ENCODE results near the gene TMEM250.

The TMEM250 gene

GRCh38 chr9:136131629-136132511, 13.2 kb upstream of the TMEM250 start:
- DNase-seq: no peak

GRCh38 chr9:136129176-136129575, 10.5 kb upstream of the TMEM250 start:
- no peak for DNase-seq

DNA sequence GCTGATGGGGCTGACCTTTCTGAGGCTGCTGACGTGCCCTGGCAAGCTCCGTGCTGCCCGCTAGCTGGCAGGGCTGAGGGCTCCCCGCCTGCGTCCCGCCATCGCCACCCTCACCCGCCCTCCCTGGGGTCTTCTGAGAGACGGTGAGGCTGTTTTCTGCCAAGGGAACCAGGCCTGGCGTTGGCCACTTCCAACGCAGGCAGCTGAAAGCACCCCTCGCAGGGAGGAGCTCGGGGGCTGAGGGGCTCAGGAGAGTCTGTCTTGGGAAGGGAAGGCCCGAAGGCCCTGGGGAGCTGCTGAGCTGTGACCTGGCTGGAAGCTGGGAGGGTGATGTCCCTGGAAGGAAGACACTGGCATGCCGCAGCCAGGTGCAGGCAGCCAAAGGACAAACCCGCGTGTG, 9.8 kb upstream of the TMEM250 start:
- no peak for DNase-seq

GRCh38 chr9:136127313-136127712, 8.6 kb upstream of the TMEM250 start:
- DNase-seq: no peak

GRCh38 chr9:136124976-136125692, 6.5 kb upstream of the TMEM250 start:
- no peak for DNase-seq

GRCh38 chr9:136122425-136123383, 4.0 kb upstream of the TMEM250 start:
- DNase-seq: peak; percentile 32

DNA sequence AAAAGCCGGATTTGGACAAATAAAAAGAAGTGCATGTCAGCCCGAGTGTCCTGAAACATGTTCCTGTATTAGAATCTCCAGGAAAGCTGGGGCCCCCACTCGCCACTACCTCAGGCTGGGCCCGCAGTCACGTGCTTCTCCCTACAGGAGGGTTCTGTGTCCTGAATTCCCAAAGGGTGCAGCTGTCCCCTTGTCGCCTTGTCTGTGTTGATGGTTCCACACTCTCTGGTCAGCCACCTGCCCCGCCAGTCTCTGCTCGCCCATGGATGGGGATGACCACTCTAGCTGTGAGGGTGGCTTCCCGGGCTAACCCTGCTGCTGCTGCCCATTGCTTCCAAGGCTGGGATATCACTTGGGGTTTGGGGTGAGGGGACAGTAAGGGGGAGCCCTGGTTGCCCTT, 3.1 kb upstream of the TMEM250 start:
- DNase-seq: no peak

GRCh38 chr9:136120438-136120844, 1.8 kb upstream of the TMEM250 start:
- no peak for DNase-seq

DNA sequence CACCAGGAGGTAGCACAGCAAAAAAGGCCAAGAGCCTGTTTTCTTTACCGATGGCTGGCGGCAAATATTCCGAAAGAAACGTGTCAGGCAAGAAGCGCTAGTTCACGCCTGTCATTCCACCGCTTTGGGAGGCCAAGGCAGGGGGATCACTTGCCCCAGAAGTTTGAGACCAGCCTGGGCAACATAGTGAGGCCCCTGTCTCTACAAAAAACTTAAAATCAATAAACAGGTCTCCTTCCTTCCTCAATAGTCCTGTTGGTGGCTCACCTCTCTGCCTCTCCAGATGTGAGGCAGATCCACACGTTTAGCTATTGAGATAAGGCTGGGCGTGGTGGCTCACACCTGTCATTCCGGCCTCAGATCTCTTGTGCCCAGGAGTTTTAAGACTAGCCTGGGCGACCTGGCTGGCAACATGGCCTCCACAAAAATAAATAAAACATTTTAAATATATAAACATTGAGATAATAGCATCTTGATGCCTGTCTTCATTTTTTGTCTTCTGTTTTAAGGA, 1.3 kb upstream of the TMEM250 start:
- DNase-seq: no peak

- peak; percentile 19 for DNase-seq
Observed at GRCh38 chr9:136119061-136119882, 597 bp upstream of the TMEM250 start.

- no peak for DNase-seq
Observed at GRCh38 chr9:136117916-136118319, 757 bp downstream of the TMEM250 start.

DNA sequence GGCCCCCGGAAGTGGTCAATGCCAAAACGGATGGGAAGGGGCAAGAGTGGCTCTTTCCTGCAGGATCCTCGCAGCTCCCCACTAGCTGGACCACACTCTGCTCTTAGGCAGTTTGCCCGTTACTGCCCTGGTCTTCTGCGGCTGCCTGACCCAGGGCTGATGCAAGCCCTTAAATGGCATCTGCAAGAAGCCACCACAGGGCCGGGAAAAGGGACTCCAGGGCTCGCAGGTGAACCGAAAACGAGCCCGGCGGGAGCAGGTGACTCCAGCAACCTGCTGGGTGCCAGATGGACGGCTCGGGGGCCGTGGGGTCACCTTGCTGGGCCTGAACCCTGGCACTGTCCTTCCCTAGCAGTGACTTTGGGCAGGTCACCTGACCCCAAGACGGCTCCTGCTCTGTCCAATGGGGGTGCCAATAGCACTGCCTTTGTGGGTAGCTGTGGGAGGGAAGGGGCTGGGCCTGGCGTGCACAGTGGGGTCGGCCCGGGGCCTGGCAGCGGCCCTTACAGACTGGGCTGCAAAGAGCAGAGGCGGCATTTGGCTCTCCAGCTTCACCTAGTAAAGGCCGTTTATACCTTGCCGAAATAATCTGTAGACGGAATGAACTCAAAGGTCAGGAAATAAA, 1.3 kb downstream of the TMEM250 start:
- DNase-seq: no peak

- no peak for DNase-seq
Observed at GRCh38 chr9:136116360-136117098, 2.1 kb downstream of the TMEM250 start.

DNA sequence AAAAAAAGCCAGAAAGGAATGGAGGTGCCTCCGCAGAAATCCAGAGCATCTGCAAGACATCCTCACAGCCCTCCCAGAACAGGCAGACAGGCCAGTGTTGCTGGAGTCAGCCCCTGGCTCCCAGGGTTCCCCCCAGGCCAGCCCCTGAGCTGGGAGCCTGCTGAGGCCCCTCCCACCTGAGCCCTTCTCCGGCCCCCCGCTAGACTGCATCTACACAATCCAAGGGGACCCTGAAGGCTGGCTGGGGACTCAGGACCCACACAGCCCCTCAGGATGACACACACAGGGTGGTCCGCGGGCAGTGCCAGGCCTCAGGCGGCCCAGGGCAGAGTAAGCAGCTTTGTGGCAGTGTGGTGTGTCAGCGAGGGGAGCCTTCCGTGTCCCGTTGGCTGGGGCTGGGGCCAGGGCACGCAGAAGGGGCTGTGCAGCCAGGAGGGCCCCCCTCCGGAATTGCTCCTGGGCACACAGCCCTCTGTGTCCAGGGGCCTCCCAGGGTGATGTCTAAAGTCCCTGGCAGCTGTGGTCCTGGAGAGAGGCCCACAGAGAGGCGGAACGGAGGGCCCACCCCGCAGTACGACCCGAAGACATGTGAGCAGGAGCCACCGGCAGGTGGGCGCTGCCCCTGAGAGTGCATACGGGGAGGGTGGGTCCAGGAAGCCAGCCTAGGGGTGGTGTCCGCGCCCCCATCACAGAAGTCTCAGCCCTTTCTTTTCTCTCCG, 2.9 kb downstream of the TMEM250 start:
- no peak for DNase-seq

DNA sequence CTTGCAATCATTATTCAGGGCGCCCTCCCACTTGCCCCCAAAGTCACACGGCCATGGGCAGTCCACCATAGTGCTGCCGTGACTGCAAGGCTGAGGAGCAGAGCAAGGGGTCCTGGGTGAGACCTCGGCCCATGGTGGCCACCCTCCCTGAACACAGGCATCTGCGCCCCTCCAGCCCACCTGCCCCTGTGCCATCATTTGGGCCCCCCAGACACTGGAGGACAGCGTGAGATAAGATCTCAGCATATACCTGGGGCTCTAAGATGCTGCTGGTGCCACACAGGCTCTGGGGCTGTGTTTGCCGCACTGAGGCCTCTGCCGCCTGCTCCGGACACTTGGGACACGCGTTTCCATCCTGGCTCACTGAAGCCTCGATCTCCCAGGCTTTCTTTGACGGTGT, 3.5 kb downstream of the TMEM250 start:
- DNase-seq: no peak

GRCh38 chr9:136114610-136115009, 4.1 kb downstream of the TMEM250 start:
- no peak for DNase-seq

- no peak for DNase-seq
Observed at GRCh38 chr9:136112541-136112940, 6.1 kb downstream of the TMEM250 start.

GRCh38 chr9:136111910-136112309, 6.8 kb downstream of the TMEM250 start:
- DNase-seq: no peak

GRCh38 chr9:136111190-136111589, 7.5 kb downstream of the TMEM250 start:
- no peak for DNase-seq
